IMR-90 (cell line): ENCODE results near the gene ASB3. TPM values are rescaled to one million over a fixed set of nuclear protein-coding genes. Genes with fewer than 3 reads are reported as not detected.

ENCODE experiments used
- ATAC-seq: fragments of 200-7000 bp; cut with Tn5 transposase; 2 replicates; pipeline ENCODE4 v1.9.1; 2020; ENCODE audit warnings: low read depth, mild to moderate bottlenecking, moderate library complexity
- BruUV-seq: library from RNA; stranded (reverse); fragments of 400-500 nt; replicated peaks from 2 replicates; lab custom pipeline; 2021; lab: Mats Ljungman, UMichigan
- CTCF ChIA-PET: fragments of 300-600 bp; formaldehyde crosslinking; extraction: SDS; loops from one replicate; lab custom pipeline; 2021; ENCODE audit warnings: antibody characterized with exemption; lab: Yijun Ruan, JAX
- POLR2A ChIA-PET: fragments of 300-600 bp; sonication (Branson Sonifier 250); formaldehyde crosslinking; loops from one replicate; lab custom pipeline; 2022; ENCODE audit warnings: antibody characterized with exemption; ENCODE audit not compliant: unreplicated experiment; lab: Charles Lee
- DNase-seq: peaks from one replicate; pipeline ENCODE4 v3.0.0; 2013
- H2AFZ ChIP-seq: replicated peaks from 2 replicates; pipeline ENCODE3; 2013; ENCODE audit warnings: low read length, mild to moderate bottlenecking; ENCODE audit not compliant: poor library complexity
- H2AK5ac ChIP-seq: 2 replicates; pipeline ENCODE4 v1.6.1; 2013; ENCODE audit warnings: low read depth, low read length, inconsistent platforms
- H2AK9ac ChIP-seq: replicated peaks from 2 replicates; pipeline ENCODE3; 2013; ENCODE audit warnings: mild to moderate bottlenecking, low read depth, low read length, moderate library complexity; ENCODE audit not compliant: poor library complexity
- H2BK120ac ChIP-seq: 2 replicates; pipeline ENCODE4 v1.6.1; 2013; ENCODE audit warnings: low read depth, low read length, inconsistent platforms
- H2BK15ac ChIP-seq: 3 replicates; pipeline ENCODE4 v1.6.1; 2013; ENCODE audit warnings: low read depth, low read length, inconsistent platforms
- H2BK20ac ChIP-seq: 2 replicates; pipeline ENCODE4 v1.6.1; 2013; ENCODE audit warnings: low read depth, mild to moderate bottlenecking, inconsistent platforms, low read length, moderate library complexity
- H2BK5ac ChIP-seq: 2 replicates; pipeline ENCODE4 v1.6.1; 2013; ENCODE audit warnings: mild to moderate bottlenecking, low read depth, low read length, inconsistent platforms; ENCODE audit not compliant: poor library complexity, severe bottlenecking
- H3K14ac ChIP-seq: replicated peaks from 2 replicates; pipeline ENCODE4 v1.6.1; 2013; ENCODE audit warnings: low read depth, low read length, inconsistent platforms
- H3K18ac ChIP-seq: 2 replicates; pipeline ENCODE4 v1.6.1; 2013; ENCODE audit warnings: low read depth, low read length, control low read depth
- H3K23ac ChIP-seq: 2 replicates; pipeline ENCODE4 v1.6.1; 2013; ENCODE audit warnings: low read depth, low read length, inconsistent platforms
- H3K27ac ChIP-seq: 2 replicates; pipeline ENCODE4 v1.5.1; 2013; ENCODE audit warnings: mild to moderate bottlenecking, control low read depth, low read length; ENCODE audit not compliant: insufficient read depth
- H3K27me3 ChIP-seq: 2 replicates; pipeline ENCODE4 v1.6.1; 2013; ENCODE audit warnings: low read length; ENCODE audit not compliant: control insufficient read depth, insufficient read depth
- H3K36me3 ChIP-seq: 2 replicates; pipeline ENCODE4 v1.6.1; 2013; ENCODE audit warnings: low read length, mixed read lengths; ENCODE audit not compliant: control insufficient read depth, insufficient read depth
- H3K4ac ChIP-seq: 2 replicates; pipeline ENCODE4 v1.6.1; 2013; ENCODE audit warnings: low read depth, low read length, inconsistent platforms
- H3K4me1 ChIP-seq: 2 replicates; pipeline ENCODE4 v1.6.1; 2013; ENCODE audit warnings: low read length, mixed read lengths; ENCODE audit not compliant: control insufficient read depth, insufficient read depth
- H3K4me2 ChIP-seq: 2 replicates; pipeline ENCODE4 v1.6.1; 2013; ENCODE audit warnings: low read depth, mild to moderate bottlenecking, control low read depth, low read length, moderate library complexity
- H3K4me3 ChIP-seq: 2 replicates; pipeline ENCODE4 v1.5.1; 2013; ENCODE audit warnings: low read depth, mild to moderate bottlenecking, control low read depth, low read length, moderate library complexity; ENCODE audit not compliant: insufficient read depth
- H3K56ac ChIP-seq: 2 replicates; pipeline ENCODE4 v1.6.1; 2013; ENCODE audit warnings: low read length, inconsistent platforms; ENCODE audit not compliant: insufficient read depth; ENCODE audit errors: extremely low read depth
- H3K79me1 ChIP-seq, 2 experiments: 2 replicates each; pipeline ENCODE4 v1.6.1; 2013; ENCODE audit warnings: low read length in 2 of 2, inconsistent platforms in 1 of 2, low read depth in 1 of 2
- H3K9ac ChIP-seq: 2 replicates; pipeline ENCODE4 v1.6.1; 2013; ENCODE audit warnings: low read depth, low read length, control low read depth
- H3K9me1 ChIP-seq: 2 replicates; pipeline ENCODE4 v1.6.1; 2013; ENCODE audit warnings: low read length, inconsistent platforms; ENCODE audit not compliant: insufficient read depth
- H3K9me3 ChIP-seq: 2 replicates; pipeline ENCODE4 v1.6.1; 2013; ENCODE audit warnings: low read length; ENCODE audit not compliant: control insufficient read depth, insufficient read depth
- H4K20me1 ChIP-seq: 2 replicates; pipeline ENCODE4 v1.6.1; 2013; ENCODE audit warnings: low read length, inconsistent platforms; ENCODE audit not compliant: insufficient read depth
- H4K5ac ChIP-seq: 2 replicates; pipeline ENCODE4 v1.6.1; 2013; ENCODE audit warnings: mild to moderate bottlenecking, low read depth, low read length, control low read depth
- H4K8ac ChIP-seq, 2 experiments: 2 replicates each; pipeline ENCODE4 v1.6.1; 2013; ENCODE audit warnings: low read depth in 2 of 2, low read length in 2 of 2, control low read depth in 1 of 2, inconsistent platforms in 1 of 2
- H4K91ac ChIP-seq: 2 replicates; pipeline ENCODE4 v1.6.1; 2013; ENCODE audit warnings: low read depth, low read length, inconsistent platforms; ENCODE audit not compliant: insufficient read depth
- BHLHE40 ChIP-seq: fragments of 150-350 bp; IDR thresholded peaks from 2 replicates; pipeline ENCODE4 v1.6.1; 2016; ENCODE audit warnings: mild to moderate bottlenecking, low read depth, low read length
- CEBPB ChIP-seq: IDR thresholded peaks from 2 replicates; pipeline ENCODE4 v1.6.1; 2012; ENCODE audit warnings: low read depth, low read length, improper control_type of control experiment
- CHD1 ChIP-seq: IDR thresholded peaks from 2 replicates; pipeline ENCODE4 v1.6.1; 2012; ENCODE audit warnings: low read depth, low read length, improper control_type of control experiment
- CTCF ChIP-seq: conservative IDR thresholded peaks from 2 replicates; pipeline ENCODE4 v1.5.1; 2012; ENCODE audit warnings: mild to moderate bottlenecking, low read depth, low read length, improper control_type of control experiment
- ELK1 ChIP-seq: fragments of 150-350 bp; IDR thresholded peaks from 2 replicates; pipeline ENCODE4 v1.6.1; 2016; ENCODE audit warnings: low read depth, mild to moderate bottlenecking, low read length, moderate library complexity, borderline replicate concordance
- FOS ChIP-seq: fragments of 150-350 bp; IDR thresholded peaks from 2 replicates; pipeline ENCODE4 v1.6.1; 2016; ENCODE audit warnings: low read depth, low read length
- MAFK ChIP-seq: IDR thresholded peaks from 2 replicates; pipeline ENCODE4 v1.6.1; 2012; ENCODE audit warnings: low read depth, low read length, improper control_type of control experiment
- MAZ ChIP-seq: IDR thresholded peaks from 2 replicates; pipeline ENCODE4 v1.6.1; 2012; ENCODE audit warnings: low read depth, mild to moderate bottlenecking, low read length, improper control_type of control experiment, moderate library complexity, borderline replicate concordance
- MXI1 ChIP-seq: IDR thresholded peaks from 2 replicates; pipeline ENCODE4 v1.6.1; 2012; ENCODE audit warnings: low read depth, mild to moderate bottlenecking, low read length, moderate library complexity, borderline replicate concordance
- NFE2L2 ChIP-seq: fragments of 150-350 bp; IDR thresholded peaks from 2 replicates; pipeline ENCODE4 v1.6.1; 2016; ENCODE audit warnings: low read depth, mild to moderate bottlenecking, low read length
- POLR2A ChIP-seq: IDR thresholded peaks from 2 replicates; pipeline ENCODE4 v1.6.1; 2012; ENCODE audit warnings: mild to moderate bottlenecking, low read depth, low read length
- RAD21 ChIP-seq: IDR thresholded peaks from 2 replicates; pipeline ENCODE4 v1.6.1; 2012; ENCODE audit warnings: low read length, improper control_type of control experiment
- RCOR1 ChIP-seq: IDR thresholded peaks from 2 replicates; pipeline ENCODE4 v1.6.1; 2012; ENCODE audit warnings: mild to moderate bottlenecking, low read length, improper control_type of control experiment; ENCODE audit not compliant: insufficient replicate concordance
- RFX5 ChIP-seq: IDR thresholded peaks from 2 replicates; pipeline ENCODE4 v1.8.0; 2012; ENCODE audit warnings: low read depth, mild to moderate bottlenecking, low read length, moderate library complexity
- SMC3 ChIP-seq: fragments of 150-350 bp; IDR thresholded peaks from 2 replicates; pipeline ENCODE4 v1.6.1; 2016; ENCODE audit warnings: low read depth, mild to moderate bottlenecking, antibody characterized with exemption, low read length, moderate library complexity
- USF2 ChIP-seq: fragments of 150-350 bp; IDR thresholded peaks from 2 replicates; pipeline ENCODE4 v1.6.1; 2017; ENCODE audit warnings: mild to moderate bottlenecking, antibody characterized with exemption, low read length, low read depth
- WGBS, 2 experiments: methylation state at CpG; one replicate each; pipeline versions ENCODE4 v1.1.5 to v1.1.7; 2013; ENCODE audit warnings: missing lambda C conversion rate in 2 of 2; ENCODE audit not compliant: insufficient read length in 1 of 2; ENCODE audit errors: extremely low coverage in 2 of 2; 5-methylcytosine and 5-hydroxymethylcytosine counted together
- dilution Hi-C: fragments of 300-500 bp; cut with HindIII; formaldehyde crosslinking; loops from one replicate; pipeline ENCODE4 v1.14.3; 2018; ENCODE audit warnings: low sequenced_read_pairs; ENCODE audit not compliant: unreplicated experiment
- in situ Hi-C: fragments of 300-500 bp; cut with MboI; formaldehyde crosslinking; loops from 3 replicates; pipeline ENCODE4 v1.14.3; 2019; ENCODE audit warnings: low sequenced_read_pairs, inconsistent platforms, mixed read lengths
- intact Hi-C: fragments of 100-400 bp; cut with micrococcal nuclease; formaldehyde crosslinking; loops from 2 replicates; pipeline ENCODE4 v1.10.0; 2022
- polyA plus RNA-seq, 3 experiments: library from polyadenylated mRNA; depleted of rRNA; stranded (reverse); fragments of >200 nt; gene quantifications; 2 replicates each; pipeline ENCODE4 v1.2.3, GENCODE V29; 2012; ENCODE audit warnings: low replicate concordance in 1 of 3
- total RNA-seq: library from RNA; depleted of rRNA; stranded (reverse); fragments of >200 nt; gene quantifications from 2 replicates; pipeline ENCODE4 v1.2.3, GENCODE V29; 2012

ASB3 gene
- total and polyA plus RNA-seq, 2 of the 4 experiments (the other 2 are of a cell fraction) = 19.2 to 36.2 TPM

DNA sequence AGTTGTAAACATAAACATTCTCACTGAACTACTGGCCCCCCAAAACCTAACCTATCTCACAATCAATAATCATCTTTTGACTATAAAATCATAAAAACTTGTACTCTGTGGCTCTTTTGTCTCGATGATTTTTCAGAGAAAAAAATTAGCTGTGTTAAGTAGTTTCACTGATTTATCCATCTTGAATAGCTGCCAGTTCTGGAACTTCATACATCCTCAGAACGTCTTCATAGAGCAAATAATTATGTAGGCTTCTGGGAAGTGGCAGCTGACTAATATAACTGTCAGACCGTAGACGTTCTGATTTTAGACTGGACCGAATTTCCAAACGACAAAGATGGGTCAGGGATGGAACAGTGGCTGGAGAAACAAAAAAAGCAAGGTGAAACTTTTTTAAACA, 116.4 kb downstream of the ASB3 start:
- ATAC-seq = peak; percentile 21; the same call in 1 of the 2 replicates

More for the DNA sequence above, 116.4 kb downstream of the ASB3 start:
- H4K91ac ChIP-seq = no peak overlapping the region
- CTCF ChIA-PET = interaction anchor here (0.6 to 0.7 kb wide), 3 partner anchors 404 to 844 kb away, joined by 3 to 4 read pairs (median 4); no protein-coding TSS in a partner anchor
- no peak overlapping the region for H3K4ac ChIP-seq
- H4K5ac ChIP-seq = no peak overlapping the region
- H2AK9ac ChIP-seq = no peak overlapping the region
- H3K4me2 ChIP-seq = 0 out of 2 replicates have a peak overlapping the region, but pooled peaks have one; percentile 30
- no CpG with 5 or more reads among the region's 6 CpGs for WGBS, 2 experiments
- H2BK20ac ChIP-seq = no peak overlapping the region
- TF ChIP-seq MXI1 = no peak
- no peak for TF ChIP-seq RFX5
- TF ChIP-seq CTCF = no peak
- no peak for TF ChIP-seq FOS
- no peak for TF ChIP-seq SMC3
- no peak for TF ChIP-seq USF2
- no peak for TF ChIP-seq MAFK
- no peak for TF ChIP-seq MAZ
- no peak for TF ChIP-seq POLR2A
- TF ChIP-seq CEBPB = no peak
- TF ChIP-seq RAD21 = no peak
- TF ChIP-seq BHLHE40 = no peak
- TF ChIP-seq NFE2L2 = no peak
- TF ChIP-seq CHD1 = no peak
- TF ChIP-seq ELK1 = no peak
- TF ChIP-seq RCOR1 = no peak
- H2BK120ac ChIP-seq = no peak overlapping the region
- POLR2A ChIA-PET = no interaction called here
- no peak overlapping the region for H2AK5ac ChIP-seq
- H3K9me3 ChIP-seq = no peaks in the 10 kb centered on the region
- no peaks in the 10 kb centered on the region for H3K36me3 ChIP-seq
- no peaks in the 10 kb centered on the region for H3K79me1 ChIP-seq
- no peak overlapping the region for H3K9ac ChIP-seq
- no peak overlapping the region for H4K8ac ChIP-seq
- H3K4me3 ChIP-seq = no peak overlapping the region
- no peaks in the 10 kb centered on the region for H3K9me1 ChIP-seq
- peak; percentile 56 for DNase-seq
- H3K27me3 ChIP-seq = no peaks in the 10 kb centered on the region
- in situ Hi-C loops = no loop called here
- dilution Hi-C loops = no loop called here
- no peaks in the 10 kb centered on the region for H4K20me1 ChIP-seq
- no TSS peak for BruUV-seq
- H3K14ac ChIP-seq = no peak overlapping the region
- no peak overlapping the region for H3K56ac ChIP-seq
- no peak overlapping the region for H2AFZ ChIP-seq
- intact Hi-C loops = no loop called here
- H3K18ac ChIP-seq = no peak overlapping the region
- peaks cover 8% of the 10 kb centered on the region for H3K4me1 ChIP-seq
- no peak overlapping the region for H2BK15ac ChIP-seq
- no peak overlapping the region for H3K27ac ChIP-seq
- H3K23ac ChIP-seq = no peak overlapping the region
- H2BK5ac ChIP-seq = no peak overlapping the region
